Activated T-helper 1 cell treated with anti-CD3 and anti-CD28 coated beads, Interleukin-12 subunit alpha, Interleukin-12 subunit beta, Interleukin-2, Interleukin-4 antibody, amounts not matched to agents 30 ng/mL and 10 ng/mL and 1 ng/mL, durations not matched to agents 14 hours and 24 hours and 36 hours (primary cell): ENCODE measurements around the gene PROKR2. TPM values are rescaled to one million over a fixed set of nuclear protein-coding genes. Genes with fewer than 3 reads are reported as not detected.

ENCODE experiments used
- DNase-seq: peaks from one replicate; pipeline ENCODE4 v3.0.0; 2021; ENCODE audit warnings: low spot score
- H3K27ac Mint-ChIP-seq: one replicate; pipeline ENCODE4 v1.8.0; 2021; ENCODE audit warnings: mild to moderate bottlenecking, mixed read lengths
- H3K27me3 Mint-ChIP-seq: one replicate; pipeline ENCODE4 v1.8.0; 2022; ENCODE audit warnings: mild to moderate bottlenecking, moderate library complexity, mixed read lengths; ENCODE audit not compliant: insufficient read depth
- H3K36me3 Mint-ChIP-seq: one replicate; pipeline ENCODE4 v1.8.0; 2021; ENCODE audit warnings: low read depth, mixed read lengths
- H3K4me1 Mint-ChIP-seq: one replicate; pipeline ENCODE4 v1.8.0; 2021; ENCODE audit warnings: low read depth, mixed read lengths
- H3K4me3 Mint-ChIP-seq: one replicate; pipeline ENCODE4 v1.8.0; 2021; ENCODE audit warnings: mild to moderate bottlenecking, moderate library complexity, mixed read lengths
- H3K9me3 Mint-ChIP-seq: one replicate; pipeline ENCODE4 v1.8.0; 2021; ENCODE audit warnings: mixed read lengths
- intact Hi-C: fragments of 100-400 bp; cut with micrococcal nuclease; formaldehyde crosslinking; loops from one replicate; pipeline ENCODE4 v1.15.1; 2024
- total RNA-seq: library from RNA; stranded (reverse); gene quantifications from 2 replicates; pipeline ENCODE4 v1.2.3, GENCODE V29; 2022

Gene PROKR2
- total RNA-seq, 1 donor from 2014 or later: not detected

GRCh38 chr20:5267092-5267491 lies 49.7 kb downstream of the PROKR2 start:
- Mint-ChIP-seq H3K9me3 (no peaks in the 10 kb centered on the region), H3K4me3 (no peak overlapping the region), H3K4me1 (no peaks in the 10 kb centered on the region), H3K36me3 (no peaks in the 10 kb centered on the region), H3K27me3 (peaks cover 13% of the 10 kb centered on the region), H3K27ac (no peak overlapping the region)
- no peak for DNase-seq
- intact Hi-C loops: no loop called here

Other genes starting within 250 kb of the PROKR2 start
- 80.3 and 82.1 TPM in 2 replicates for gene TMEM230, start 203.9 kb downstream of the PROKR2 start, total RNA-seq
- gene PCNA, start 197.0 kb downstream of the PROKR2 start, total RNA-seq: 512 and 519 TPM in 2 replicates
- 39.8 and 42.5 TPM in 2 replicates for gene CDS2, start 189.9 kb downstream of the PROKR2 start, total RNA-seq